ENCODE data around the gene ANKRD28.
"Not testable (repeated sequence)": the region's sequence is repeated elsewhere in the genome, so short reads cannot be mapped to it uniquely, and the experiment has no call there.

The ANKRD28 gene

GRCh38 chr3:15774931-15775560 is 22.7 kb downstream of the ANKRD28 start:
- DNase-seq (ENCODE audit: low read depth, low spot score), result not testable (repeated sequence)

DNA sequence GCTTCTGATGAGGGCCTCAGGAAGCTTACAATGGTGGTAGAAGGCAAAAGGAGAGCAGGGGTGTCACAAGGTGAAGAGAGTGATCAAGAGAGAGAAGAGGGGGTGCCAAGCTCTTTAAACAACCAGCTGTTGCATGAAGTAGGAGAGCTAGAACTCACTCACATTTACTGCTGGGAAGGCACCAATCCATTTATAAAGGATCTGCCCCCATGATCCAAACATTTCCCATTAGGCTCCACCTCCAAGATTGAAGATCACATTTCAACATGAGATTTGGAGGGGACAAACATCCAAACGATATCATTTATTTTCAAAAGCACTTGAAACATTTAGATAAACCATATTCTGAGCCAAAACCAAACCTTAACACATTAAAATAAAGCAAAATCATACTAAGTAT is 26.3 kb downstream of the ANKRD28 start:
- DNase-seq (ENCODE audit: low read depth, low spot score), result no peak

DNA sequence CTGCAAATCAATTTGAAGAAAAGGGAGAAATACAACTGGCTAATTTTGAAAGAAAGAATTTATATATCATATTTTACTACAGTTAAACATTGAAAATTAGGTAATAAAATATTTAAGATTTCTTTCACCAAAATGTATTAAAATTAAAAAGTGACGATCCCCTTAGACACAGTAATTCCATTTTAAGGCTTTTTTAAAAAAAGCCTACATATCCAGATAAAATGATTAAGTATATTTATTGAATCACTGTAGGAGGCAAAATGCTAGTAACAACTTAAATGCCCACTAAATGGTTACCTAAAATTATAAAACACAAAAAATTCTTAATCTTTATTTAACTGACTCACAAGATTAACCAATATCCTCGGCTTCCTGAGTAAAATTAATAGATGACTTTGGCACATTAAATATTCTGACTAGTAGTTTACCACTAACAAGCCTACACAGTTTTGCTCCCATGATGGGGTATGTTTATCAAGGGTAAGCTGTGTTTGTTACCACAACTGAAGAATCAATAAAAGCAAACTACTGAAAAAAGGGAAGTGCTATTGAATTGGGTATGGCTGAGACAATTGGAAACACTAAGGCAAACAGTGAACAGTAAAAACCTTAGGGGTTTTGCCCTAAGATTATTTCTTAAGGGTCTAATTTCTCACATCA is 28.4 kb downstream of the ANKRD28 start:
- no peak for DNase-seq (ENCODE audit: low read depth, low spot score)

GRCh38 chr3:15768421-15769255 is 29.1 kb downstream of the ANKRD28 start:
- no peak for DNase-seq (ENCODE audit: low read depth, low spot score)

DNA sequence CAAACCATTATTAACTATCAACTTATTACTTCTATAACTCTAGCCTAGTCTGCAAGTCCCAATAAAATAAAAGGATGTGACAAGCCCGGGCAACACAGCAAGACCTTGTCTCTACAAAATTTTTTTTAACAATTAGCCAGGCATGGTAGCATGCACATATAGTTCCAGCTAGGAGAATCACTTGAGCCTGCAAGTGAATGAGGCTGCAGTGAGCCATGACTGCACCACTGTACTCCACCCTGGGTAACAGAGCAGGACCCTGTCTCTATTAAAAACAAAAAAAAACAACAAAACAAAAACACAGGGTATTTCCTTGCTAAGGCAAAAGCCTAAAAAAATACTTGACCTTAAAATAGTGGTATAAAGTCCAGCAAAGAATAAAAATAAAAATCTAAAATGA is 31.4 kb downstream of the ANKRD28 start:
- DNase-seq (ENCODE audit: low read depth, low spot score), result no peak

GRCh38 chr3:15758295-15758694 is 39.5 kb downstream of the ANKRD28 start:
- DNase-seq (ENCODE audit: low read depth, low spot score), result no peak

DNA sequence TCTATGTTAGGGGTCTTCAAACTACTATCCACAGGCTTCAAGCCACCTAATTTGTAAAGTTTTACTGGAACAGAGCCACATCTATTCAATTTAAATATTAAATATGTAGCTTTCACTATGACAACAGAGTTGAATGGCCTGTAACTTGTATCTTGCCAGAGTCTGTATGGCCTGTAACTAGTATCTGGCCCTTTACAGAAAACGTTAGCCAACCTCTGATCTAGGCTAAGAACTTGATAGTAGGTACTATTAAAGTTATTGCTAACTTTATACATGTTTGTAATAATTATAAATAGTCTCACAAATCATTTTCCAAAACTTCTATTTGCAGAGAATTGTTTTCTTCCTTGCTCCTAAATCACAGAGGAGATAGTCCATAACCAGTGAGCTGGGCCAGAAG is 40.0 kb downstream of the ANKRD28 start:
- no peak for DNase-seq (ENCODE audit: low read depth, low spot score)

DNA sequence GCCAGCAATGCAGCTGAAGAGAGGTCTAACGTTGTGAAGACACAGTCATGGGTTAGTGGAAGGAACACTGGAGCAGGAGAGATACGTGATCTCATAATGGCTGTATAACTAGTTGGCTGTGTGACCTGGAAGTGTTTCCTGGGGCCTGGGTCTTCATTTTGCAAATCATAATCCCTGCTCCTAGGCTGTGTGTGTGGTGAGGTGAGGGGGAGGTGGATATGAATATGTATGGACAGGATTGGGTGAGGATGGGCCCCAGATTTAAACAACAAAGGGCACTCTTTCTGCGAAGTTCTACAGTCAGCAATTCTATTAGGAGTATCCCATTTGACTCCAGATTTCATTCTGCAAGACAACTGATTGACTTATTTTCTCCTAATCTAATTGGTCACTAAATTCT is 41.3 kb downstream of the ANKRD28 start:
- DNase-seq (ENCODE audit: low read depth, low spot score), result no peak

DNA sequence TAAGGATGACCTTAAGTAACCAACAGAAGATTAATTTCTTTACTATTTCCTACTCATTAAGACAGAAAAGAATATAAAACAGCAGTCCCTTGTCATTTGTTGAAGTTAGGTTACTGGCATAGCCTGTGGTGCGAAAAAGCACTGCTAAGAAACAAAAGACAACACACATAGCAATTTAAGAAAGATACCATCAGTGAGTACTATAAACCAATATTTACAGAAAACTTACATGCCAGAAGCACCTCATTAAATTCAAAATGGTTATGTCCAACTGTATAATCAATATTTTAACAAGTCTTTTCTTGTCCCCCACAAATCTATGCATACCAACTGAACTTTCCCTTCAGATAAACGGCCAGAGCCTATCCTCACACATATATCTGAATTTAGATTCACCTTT is 42.0 kb downstream of the ANKRD28 start:
- DNase-seq (ENCODE audit: low read depth, low spot score), result no peak

DNA sequence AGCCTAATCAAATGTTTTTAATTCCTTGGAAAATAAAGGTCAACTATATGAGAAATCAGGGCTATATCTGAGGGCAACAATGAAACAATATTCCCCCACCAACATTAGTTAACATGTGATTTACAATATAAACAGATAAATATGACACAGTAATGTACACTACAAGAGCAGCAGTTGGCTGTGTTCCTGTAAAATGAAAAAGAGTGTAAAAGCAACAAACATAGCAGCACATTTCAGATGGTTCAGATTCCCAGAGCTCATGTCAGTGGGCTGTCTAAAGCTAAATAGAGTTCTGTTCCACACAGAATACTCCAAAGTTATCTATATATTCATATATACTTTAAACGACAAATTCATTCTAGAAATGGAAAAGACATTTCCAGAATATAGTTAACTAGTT is 42.6 kb downstream of the ANKRD28 start:
- no peak for DNase-seq (ENCODE audit: low read depth, low spot score)

DNA sequence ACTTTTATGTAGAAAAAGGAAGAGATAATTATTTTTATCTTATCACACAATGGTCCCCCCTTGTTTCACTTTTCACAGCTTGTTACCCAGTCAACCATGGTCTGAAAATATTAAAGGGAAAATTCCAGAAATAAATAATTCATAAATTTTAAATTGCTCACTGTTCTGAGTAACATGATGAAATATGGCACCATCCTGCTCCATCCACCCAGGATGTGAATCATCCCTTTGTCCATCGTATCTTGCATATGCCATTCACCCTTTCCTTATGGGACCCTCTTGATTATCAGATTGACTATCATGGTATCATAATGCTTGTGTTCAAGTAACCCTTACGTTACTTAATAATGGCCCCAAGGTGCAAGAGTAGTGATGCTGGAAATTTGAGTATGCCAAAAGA is 43.7 kb downstream of the ANKRD28 start:
- DNase-seq (ENCODE audit: low read depth, low spot score), result no peak

- DNase-seq (ENCODE audit: low read depth, low spot score), result no peak
Observed at GRCh38 chr3:15753056-15753710, 44.6 kb downstream of the ANKRD28 start.

- DNase-seq (ENCODE audit: low read depth, low spot score), result no peak
Observed at GRCh38 chr3:15750879-15751278, 46.9 kb downstream of the ANKRD28 start.

DNA sequence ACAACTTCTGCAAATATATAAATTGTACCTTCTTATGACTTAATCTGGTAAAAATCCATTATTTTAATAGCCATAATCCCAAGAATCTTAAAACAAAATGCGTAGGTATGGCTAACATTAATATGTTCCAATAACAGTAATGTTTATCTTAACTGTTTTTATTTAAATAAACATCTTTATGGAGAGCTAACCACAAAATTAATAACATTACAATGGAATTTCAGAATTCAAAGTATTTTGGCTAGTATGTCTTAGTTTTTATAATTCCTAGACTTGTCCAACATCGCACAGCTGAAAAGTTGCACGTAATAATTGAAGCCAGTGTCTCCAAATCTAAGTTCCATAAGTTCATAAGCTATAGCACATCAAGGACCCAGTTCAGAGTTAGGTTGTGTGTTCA is 47.6 kb downstream of the ANKRD28 start:
- DNase-seq (ENCODE audit: low read depth, low spot score), result no peak

- DNase-seq (ENCODE audit: low read depth, low spot score), result not testable (repeated sequence)
Observed at GRCh38 chr3:15745896-15746295, 51.9 kb downstream of the ANKRD28 start.

- DNase-seq (ENCODE audit: low read depth, low spot score), result no peak
Observed at GRCh38 chr3:15744176-15744575, 53.6 kb downstream of the ANKRD28 start.

DNA sequence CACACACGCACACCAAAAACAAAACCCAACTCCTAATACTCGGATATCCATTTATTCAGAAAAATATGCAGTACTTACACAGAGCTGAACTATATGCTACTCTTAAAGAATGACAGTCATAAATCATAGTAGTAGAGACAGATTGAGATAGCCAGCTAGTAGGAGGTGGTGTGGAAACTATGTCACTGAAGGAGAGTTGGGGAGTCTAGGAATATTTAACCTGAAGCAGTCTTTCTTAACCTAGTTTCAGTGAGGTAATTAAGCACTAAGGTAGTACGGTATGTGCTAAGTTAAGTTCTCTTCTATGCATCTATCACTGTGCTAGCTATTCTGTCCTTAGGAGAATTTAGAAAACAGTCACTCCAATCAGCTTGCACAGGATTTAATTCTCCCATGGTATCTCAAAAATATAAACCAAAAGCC is 54.2 kb downstream of the ANKRD28 start:
- DNase-seq (ENCODE audit: low read depth, low spot score), result no peak

DNA sequence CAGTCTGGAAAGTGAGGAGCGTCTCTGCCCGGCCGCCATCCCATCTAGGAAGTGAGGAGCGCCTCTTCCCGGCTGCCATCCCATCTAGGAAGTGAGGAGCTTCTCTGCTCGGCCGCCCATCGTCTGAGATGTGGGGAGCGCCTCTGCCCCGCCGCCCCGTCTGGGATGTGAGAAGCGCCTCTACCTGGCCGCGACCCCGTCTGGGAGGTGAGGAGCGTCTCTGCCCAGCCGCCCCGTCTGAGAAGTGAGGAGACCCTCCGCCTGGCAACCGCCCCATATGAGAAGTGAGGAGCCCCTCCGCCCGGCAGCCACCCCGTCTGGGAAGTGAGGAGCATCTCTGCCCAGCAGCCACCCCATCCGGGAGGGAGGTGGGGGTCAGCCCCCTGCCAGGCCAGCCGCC is 55.5 kb downstream of the ANKRD28 start:
- not testable (repeated sequence) for DNase-seq (ENCODE audit: low read depth, low spot score)

- DNase-seq (ENCODE audit: low read depth, low spot score), result not testable (repeated sequence)
Observed at GRCh38 chr3:15738616-15739005, 59.2 kb downstream of the ANKRD28 start.

DNA sequence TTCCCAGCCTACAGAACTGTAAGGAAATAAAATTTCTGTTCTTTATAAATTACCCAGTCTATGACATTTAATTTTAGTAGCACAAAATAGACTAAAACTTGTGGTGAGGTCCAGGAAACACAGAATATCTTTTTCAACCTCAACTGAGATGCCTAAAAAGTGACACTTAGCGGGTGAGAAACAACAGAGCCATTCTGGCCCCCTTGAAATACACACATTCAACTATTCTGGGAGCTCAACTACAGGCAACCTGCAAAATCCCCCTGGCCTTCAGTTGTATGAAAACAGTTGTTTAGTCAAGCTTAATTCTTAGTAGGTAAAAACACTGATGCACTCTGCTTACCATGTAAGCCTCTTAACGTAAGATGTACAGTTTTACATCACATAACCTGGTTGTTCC is 66.8 kb downstream of the ANKRD28 start:
- no peak for DNase-seq (ENCODE audit: low read depth, low spot score)

DNA sequence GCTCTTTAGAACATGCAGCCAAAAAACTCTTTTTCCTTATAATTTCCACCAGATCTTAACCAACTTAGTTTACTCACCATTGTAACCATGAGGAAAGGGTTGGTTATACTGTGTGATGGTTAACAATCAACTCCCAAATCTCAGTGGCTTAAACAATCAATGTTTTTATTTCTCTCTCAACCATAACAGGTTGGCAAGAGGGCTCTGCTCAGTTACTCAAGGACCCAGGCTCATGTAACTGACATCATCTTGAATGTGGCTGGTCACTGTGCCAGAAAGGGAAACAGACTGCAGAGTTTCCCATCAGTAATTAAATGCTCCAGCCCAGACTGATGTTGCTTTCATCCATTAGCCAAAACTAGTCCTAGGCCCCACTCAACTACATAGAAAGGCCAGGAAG is 69.0 kb downstream of the ANKRD28 start:
- DNase-seq (ENCODE audit: low read depth, low spot score), result no peak

- DNase-seq (ENCODE audit: low read depth, low spot score), result no peak
Observed at GRCh38 chr3:15726881-15727280, 70.9 kb downstream of the ANKRD28 start.

Data from activated naive CD8-positive, alpha-beta T cell treated with anti-CD3 and anti-CD28 coated beads, Interleukin-2, amount 50 U/mL, for 16 hours (primary cell).